SK-N-MC (cell line): ENCODE data around the gene POLK.
A peak's percentile ranks its signal among the peaks of the same experiment; 100 is the strongest.

Experiments used
- DNase-seq: peaks from one replicate; pipeline ENCODE4 v3.0.0-alpha.2; 2011; ENCODE audit warnings: low read depth, low spot score
- H3K27ac ChIP-seq: fragments of 200-600 bp; sonication (generic); 2 replicates; pipeline ENCODE4 v1.5.1; 2016; ENCODE audit warnings: mixed run types
- H3K36me3 ChIP-seq: fragments of 200-600 bp; sonication (generic); 2 replicates; pipeline ENCODE4 v1.6.1; 2017; ENCODE audit warnings: antibody characterized with exemption, low read length, mixed read lengths; ENCODE audit not compliant: insufficient read depth
- H3K4me3 ChIP-seq: fragments of 200-600 bp; sonication (generic); 2 replicates; pipeline ENCODE4 v1.5.1; 2016
- H3K9ac ChIP-seq: fragments of 200-600 bp; sonication (generic); 2 replicates; pipeline ENCODE4 v1.8.0; 2017; ENCODE audit warnings: mixed run types, mixed read lengths; ENCODE audit not compliant: insufficient read length
- H3K9me3 ChIP-seq: fragments of 200-600 bp; sonication (generic); 2 replicates; pipeline ENCODE4 v1.6.1; 2017; ENCODE audit warnings: low read depth, mild to moderate bottlenecking, antibody characterized with exemption, low read length, moderate library complexity, mixed read lengths
- EZH2 ChIP-seq: fragments of 200-600 bp; sonication (generic); IDR thresholded peaks from one replicate; pipeline ENCODE4 v1.6.1; 2017; ENCODE audit warnings: antibody characterized with exemption
- FOXP2 ChIP-seq: optimal IDR thresholded peaks from 2 replicates; pipeline ENCODE3; 2011; ENCODE audit warnings: mild to moderate bottlenecking, moderate library complexity; ENCODE audit not compliant: insufficient read depth; ENCODE audit errors: extremely low read length, control extremely low read depth
- POLR2AphosphoS5 ChIP-seq: IDR thresholded peaks from 2 replicates; pipeline ENCODE4 v1.6.1; 2012; ENCODE audit warnings: mild to moderate bottlenecking, low read depth, low read length, borderline replicate concordance

Gene POLK

DNA sequence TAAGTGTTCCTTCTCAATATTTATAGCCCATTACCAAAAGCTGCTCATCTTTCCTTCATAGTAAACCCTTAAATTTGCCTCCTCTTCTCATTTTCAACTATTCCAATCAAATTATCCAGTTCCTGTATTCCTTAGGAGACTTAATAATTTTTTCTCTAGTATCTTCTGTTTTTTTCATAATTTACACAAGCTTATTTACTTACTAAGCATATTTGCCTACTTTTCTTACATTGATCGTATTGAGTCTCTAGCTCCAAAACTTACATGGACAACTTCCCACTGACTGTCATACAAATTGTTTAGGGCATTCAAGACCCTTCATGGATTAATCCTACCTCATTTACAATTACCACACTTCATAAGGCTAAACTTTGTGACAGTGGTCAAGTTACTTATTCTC, 3.9 kb upstream of the POLK start:
- Histone ChIP-seq H3K27ac (no peak overlapping the region), H3K36me3 (peaks cover 11% of the 10 kb centered on the region), H3K9ac (no peak overlapping the region), H3K4me3 (no peak overlapping the region), H3K9me3 (no peaks in the 10 kb centered on the region)
- no peak for DNase-seq
- TF ChIP-seq POLR2AphosphoS5, result no peak
- TF ChIP-seq FOXP2, result no peak
- TF ChIP-seq EZH2, result no peak

DNA sequence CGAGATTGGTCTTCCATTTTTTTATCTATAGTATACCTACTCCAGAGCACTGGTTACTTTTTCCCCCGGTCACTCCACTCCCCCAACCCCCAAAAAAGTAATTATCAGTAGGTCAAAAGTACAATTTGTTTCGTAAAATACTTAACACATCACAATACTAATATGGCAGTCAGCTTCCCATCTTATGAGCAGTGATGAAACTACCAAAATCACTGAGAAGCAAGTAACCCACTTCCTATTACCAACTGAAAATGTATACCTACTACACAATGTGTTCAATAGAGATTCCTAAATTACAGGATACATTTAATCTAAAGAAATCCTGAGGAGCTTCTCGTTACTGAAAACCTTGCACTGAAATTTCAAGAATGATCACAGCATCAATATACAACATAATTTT, 2.1 kb upstream of the POLK start:
- Histone ChIP-seq H3K4me3 (peak overlapping the region; percentile 98), H3K9me3 (no peaks in the 10 kb centered on the region), H3K27ac (no peak overlapping the region), H3K36me3 (peaks cover 6% of the 10 kb centered on the region), H3K9ac (peak overlapping the region; percentile 87)
- TF ChIP-seq FOXP2 (no peak), POLR2AphosphoS5 (no peak), EZH2 (no peak)
- no peak for DNase-seq

DNA sequence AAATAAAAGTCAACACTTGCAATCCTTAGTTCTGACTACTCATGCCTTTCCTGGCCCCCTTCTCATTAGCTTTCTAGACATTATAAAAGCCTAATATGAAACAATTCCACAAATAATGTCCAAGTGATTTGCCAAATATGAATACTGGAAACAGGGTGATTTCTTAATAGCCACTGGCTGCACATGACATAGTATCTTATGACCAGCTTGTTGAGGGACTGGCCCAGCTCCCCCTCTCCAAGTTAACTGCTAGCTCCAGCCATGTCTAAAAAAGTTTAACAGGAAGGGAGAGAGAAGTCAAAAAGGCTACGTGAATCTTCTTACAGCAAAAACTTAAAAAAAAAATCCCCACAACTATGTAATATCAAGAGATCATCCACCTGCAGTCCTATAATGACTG, 1.7 kb upstream of the POLK start:
- H3K4me3 ChIP-seq, result peak overlapping the region; percentile 98
- no peak for DNase-seq
- H3K9ac ChIP-seq, result peak overlapping the region; percentile 87
- TF ChIP-seq EZH2, result no peak
- no peak for TF ChIP-seq FOXP2
- TF ChIP-seq POLR2AphosphoS5, result no peak
- no peak overlapping the region for H3K27ac ChIP-seq
- no peaks in the 10 kb centered on the region for H3K9me3 ChIP-seq
- peaks cover 5% of the 10 kb centered on the region; the same call in 1 of the 2 replicates for H3K36me3 ChIP-seq

DNA sequence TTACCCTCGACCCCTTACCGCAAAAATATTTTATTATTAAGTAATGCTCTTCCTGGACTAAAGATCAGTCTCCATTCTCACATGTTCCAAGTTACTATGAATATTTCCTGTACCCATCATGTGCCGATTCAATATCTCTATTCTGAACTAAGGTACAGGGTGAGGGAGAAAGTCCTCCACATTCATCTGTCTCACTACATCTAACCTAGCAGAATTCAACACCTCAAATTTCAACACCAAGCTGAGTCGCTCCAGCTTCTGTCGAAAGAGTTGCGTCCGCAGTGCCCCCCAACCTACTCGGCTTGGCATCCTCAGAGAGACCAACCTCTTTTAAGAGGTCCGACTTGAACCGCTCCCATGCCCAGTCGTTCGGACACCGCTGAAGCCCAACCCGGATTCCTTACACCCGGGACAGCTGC, 1.3 kb upstream of the POLK start:
- no peaks in the 10 kb centered on the region for H3K9me3 ChIP-seq
- H3K9ac ChIP-seq, result peak overlapping the region; percentile 87
- no peak for TF ChIP-seq FOXP2
- TF ChIP-seq EZH2, result no peak
- TF ChIP-seq POLR2AphosphoS5, result no peak
- H3K4me3 ChIP-seq, result peak overlapping the region; percentile 98
- H3K36me3 ChIP-seq, result peaks cover 8% of the 10 kb centered on the region
- DNase-seq, result no peak
- no peak overlapping the region for H3K27ac ChIP-seq

DNA sequence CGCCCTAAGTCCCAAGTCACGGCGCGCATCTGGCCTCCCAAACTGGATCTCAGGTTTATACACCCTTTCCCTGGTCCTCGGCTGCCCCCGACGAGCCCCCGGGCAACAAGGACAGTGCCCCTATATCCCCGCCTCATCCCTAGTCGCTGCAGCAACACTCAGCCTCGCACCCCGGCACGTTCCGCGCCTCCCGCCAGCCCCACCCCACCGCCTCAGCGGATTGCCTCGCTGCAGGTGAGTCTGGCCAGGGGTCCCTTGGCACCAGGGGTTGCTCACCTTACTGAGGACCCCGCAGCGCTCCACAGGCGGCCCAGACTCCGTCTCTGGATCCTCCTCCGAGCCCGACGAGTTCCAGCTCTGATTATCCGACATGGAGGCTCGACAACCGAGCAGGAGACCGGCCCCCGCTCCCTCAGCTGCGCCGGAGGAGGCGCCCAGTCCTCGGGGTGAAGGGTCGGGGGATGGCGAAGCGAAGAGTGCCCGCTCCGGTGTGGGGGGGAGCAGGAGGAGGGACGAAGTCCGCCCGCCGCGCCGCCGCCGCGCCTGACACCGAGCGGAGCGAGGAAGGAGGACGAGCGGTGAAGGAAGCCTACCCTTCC, 756 bp upstream of the POLK start:
- H3K9ac ChIP-seq, result peak overlapping the region; percentile 87
- H3K9me3 ChIP-seq, result no peaks in the 10 kb centered on the region
- peak overlapping the region; percentile 98 for H3K4me3 ChIP-seq
- H3K27ac ChIP-seq, result peak overlapping the region; percentile 43; the same call in 1 of the 2 replicates
- no peak for DNase-seq
- no peak for TF ChIP-seq EZH2
- no peak for TF ChIP-seq FOXP2
- no peak for TF ChIP-seq POLR2AphosphoS5
- peaks cover 11% of the 10 kb centered on the region for H3K36me3 ChIP-seq

DNA sequence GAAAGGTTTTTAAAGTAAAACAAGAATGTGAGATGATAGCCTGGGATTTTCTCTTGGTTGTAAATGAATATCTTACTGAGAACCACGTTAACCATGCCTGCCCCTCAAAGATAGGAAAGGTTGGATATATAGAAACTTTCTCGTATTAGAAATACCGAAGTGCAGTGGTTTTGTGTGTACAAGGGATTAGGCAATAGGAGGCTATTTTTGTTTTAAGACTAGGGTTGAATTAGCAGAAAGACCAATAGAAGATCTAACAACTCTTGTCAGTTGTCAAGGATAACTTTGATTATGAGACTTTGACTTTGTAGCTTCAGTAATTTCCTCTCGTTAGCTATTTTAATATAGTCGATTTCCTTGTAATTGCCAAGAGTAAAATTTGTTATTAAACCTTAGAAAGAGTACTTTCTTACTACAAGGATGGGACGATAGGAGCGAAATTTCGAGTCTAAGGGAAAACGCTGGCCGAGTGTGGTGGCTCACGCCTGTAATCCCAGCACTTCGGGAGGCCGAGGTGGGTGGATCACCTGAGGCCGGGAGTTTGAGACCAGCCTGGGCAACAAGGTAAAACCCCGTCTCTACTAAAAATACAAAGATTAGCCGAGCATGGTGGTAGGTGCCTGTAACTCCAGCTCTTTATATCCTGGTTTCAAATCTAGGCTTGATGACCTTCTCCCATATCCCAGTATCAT, 838 bp downstream of the POLK start:
- Histone ChIP-seq H3K9me3 (no peaks in the 10 kb centered on the region), H3K36me3 (peaks cover 14% of the 10 kb centered on the region), H3K4me3 (peak overlapping the region; percentile 98), H3K27ac (peak overlapping the region; percentile 74), H3K9ac (peak overlapping the region; percentile 95)
- no peak for TF ChIP-seq POLR2AphosphoS5
- no peak for TF ChIP-seq EZH2
- TF ChIP-seq FOXP2, result no peak
- no peak for DNase-seq

DNA sequence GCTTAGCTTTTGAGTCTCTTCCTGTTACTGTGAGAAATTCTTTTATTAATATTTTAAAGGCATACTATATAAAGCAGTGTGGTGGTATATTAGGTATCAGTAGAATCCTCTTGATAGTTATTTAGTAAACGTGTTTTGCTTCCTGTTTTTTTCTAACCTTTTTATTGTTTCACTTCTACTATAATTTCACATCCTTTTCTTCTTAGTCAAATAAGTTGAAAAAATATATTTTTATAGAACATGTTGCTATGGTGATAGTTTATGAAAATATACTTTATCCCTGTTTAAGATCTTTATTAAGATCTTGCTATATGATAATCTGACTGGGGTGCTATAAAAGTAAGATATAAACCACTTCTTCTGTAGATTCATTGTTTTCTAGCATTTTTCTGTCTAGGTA, 2.1 kb downstream of the POLK start:
- no peak for TF ChIP-seq EZH2
- no peak for TF ChIP-seq POLR2AphosphoS5
- TF ChIP-seq FOXP2, result no peak
- Histone ChIP-seq H3K36me3 (peaks cover 15% of the 10 kb centered on the region), H3K9me3 (no peaks in the 10 kb centered on the region), H3K4me3 (peak overlapping the region; percentile 98), H3K9ac (peak overlapping the region; percentile 20), H3K27ac (no peak overlapping the region)
- no peak for DNase-seq

DNA sequence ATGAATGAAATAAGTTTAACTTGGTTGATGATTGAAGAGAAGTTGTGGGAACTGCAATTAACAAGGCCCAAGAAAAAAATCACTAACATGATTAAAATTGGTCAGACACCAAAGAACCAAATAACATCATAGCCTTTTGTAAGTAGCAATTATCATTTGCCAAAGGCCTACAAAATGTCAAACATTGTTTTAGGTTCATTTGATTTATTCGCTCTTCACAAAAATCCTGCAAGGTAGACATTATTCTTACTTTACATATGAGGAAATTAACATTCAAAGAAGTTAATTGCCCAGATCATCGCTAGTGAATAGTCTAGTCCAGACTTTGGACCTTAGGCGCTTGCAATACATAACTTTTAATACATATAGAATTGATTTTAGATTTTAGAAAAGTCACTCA, 2.6 kb downstream of the POLK start:
- Histone ChIP-seq H3K4me3 (0 out of 2 replicates have a peak overlapping the region, but pooled peaks have one; percentile 98), H3K9me3 (no peaks in the 10 kb centered on the region), H3K9ac (no peak overlapping the region), H3K27ac (no peak overlapping the region), H3K36me3 (peaks cover 17% of the 10 kb centered on the region)
- TF ChIP-seq POLR2AphosphoS5, result no peak
- DNase-seq, result no peak
